Thyroid gland (tissue), 4 donors: ENCODE results near the gene ARTN.
A peak's percentile ranks its signal among the peaks of the same experiment; 100 is the strongest.

Source experiments
- POLR2A ChIP-seq, 2 donors: fragments of 450-650 bp; IDR thresholded peaks; one replicate each; pipeline ENCODE4 v1.6.1; 2017; ENCODE audit warnings: antibody characterized with exemption in 2 of 2, mild to moderate bottlenecking in 2 of 2, moderate library complexity in 1 of 2
- TF ChIP-seq, protein P1 (sequence below), 6 experiments: fragments of 200-600 bp in 3 of 6; fragments of 450-650 bp in 3 of 6; sonication (generic) in 3 of 6; IDR thresholded peaks; one replicate each; pipeline ENCODE4 v1.5.1; 2016 to 2019; ENCODE audit warnings: antibody characterized with exemption in 6 of 6, mild to moderate bottlenecking in 2 of 6, inconsistent platforms in 1 of 6, moderate library complexity in 1 of 6

DNA sequence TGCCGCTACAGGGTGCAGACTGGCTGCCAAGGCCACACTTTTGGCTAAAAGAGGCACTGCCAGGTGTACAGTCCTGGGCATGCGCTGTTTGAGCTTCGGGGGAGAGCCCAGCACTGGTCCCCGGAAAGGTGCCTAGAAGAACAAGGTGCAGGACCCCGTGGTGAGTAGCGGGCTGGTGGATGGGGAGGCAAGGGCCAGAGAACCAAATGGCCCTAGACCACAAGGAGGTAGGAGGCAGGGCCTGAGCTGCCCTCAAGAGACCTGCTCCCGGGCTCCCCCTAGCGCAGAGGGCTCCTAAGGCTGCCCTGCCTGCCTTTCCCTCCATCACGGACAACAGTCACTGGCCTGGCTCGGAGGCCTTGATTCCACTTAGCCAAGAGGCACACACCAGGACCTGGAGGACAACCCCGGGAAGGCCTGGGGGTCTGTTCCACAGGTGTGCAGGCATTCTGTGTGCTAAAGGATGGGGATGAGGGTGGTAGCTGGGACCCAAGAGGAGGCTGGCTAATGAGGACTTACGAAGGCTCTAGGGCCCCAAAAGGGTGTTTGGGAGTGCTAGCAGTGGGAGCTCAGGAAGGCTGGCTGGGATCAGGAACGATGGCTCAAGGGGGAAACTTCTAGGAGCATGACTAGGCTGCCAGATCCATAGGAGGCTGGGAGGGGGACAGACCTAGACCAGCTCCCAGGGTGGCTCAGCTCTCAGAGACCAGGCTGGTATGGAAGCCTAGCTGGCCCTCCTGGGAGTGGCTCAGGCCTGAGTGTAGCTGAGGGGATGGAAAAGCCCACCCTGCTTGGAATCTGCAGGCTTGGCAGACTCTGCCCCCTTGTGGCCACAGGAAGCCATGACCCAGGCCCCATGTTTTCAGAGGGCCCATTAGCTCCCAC is 742 bp downstream of the ARTN start:
- no peak for TF ChIP-seq POLR2A (IDR thresholded peaks at IDR 0.05)
- TF ChIP-seq, protein P1, sequence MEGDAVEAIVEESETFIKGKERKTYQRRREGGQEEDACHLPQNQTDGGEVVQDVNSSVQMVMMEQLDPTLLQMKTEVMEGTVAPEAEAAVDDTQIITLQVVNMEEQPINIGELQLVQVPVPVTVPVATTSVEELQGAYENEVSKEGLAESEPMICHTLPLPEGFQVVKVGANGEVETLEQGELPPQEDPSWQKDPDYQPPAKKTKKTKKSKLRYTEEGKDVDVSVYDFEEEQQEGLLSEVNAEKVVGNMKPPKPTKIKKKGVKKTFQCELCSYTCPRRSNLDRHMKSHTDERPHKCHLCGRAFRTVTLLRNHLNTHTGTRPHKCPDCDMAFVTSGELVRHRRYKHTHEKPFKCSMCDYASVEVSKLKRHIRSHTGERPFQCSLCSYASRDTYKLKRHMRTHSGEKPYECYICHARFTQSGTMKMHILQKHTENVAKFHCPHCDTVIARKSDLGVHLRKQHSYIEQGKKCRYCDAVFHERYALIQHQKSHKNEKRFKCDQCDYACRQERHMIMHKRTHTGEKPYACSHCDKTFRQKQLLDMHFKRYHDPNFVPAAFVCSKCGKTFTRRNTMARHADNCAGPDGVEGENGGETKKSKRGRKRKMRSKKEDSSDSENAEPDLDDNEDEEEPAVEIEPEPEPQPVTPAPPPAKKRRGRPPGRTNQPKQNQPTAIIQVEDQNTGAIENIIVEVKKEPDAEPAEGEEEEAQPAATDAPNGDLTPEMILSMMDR (IDR thresholded peaks at IDR 0.05) = peak; percentile 72 to 81 (median 76)
